GM18870 (cell line): ENCODE results near the gene ANAPC7.
"Not testable (repeated sequence)": the region's sequence is repeated elsewhere in the genome, so short reads cannot be mapped to it uniquely, and the experiment has no call there.

Experiments
- ATAC-seq: cut with Tn5 transposase; IDR thresholded peaks from one replicate; pipeline ENCODE4 v1.9.1; 2021; ENCODE audit warnings: moderate library complexity; ENCODE audit not compliant: unreplicated experiment

The ANAPC7 gene

DNA sequence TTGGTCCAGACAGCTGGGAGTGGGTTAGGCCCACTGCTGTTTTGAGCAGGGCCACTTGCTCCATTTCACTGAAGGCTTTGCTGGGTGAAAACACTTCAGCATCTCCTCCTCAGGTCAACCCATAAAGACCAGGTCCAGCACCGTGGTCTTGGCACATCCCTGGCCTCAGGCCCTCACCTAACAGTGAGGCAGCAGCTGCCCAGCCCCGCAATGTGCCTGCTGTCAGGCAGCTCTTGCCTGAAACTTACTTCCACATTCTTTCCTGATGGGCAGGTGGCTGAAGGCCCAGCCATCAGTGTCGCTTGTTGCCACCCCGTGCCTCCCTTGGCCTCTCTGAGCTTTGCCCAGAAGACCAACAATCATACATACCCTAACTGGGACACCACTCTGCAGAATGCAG, 54.4 kb downstream of the ANAPC7 start:
- no peak for ATAC-seq

DNA sequence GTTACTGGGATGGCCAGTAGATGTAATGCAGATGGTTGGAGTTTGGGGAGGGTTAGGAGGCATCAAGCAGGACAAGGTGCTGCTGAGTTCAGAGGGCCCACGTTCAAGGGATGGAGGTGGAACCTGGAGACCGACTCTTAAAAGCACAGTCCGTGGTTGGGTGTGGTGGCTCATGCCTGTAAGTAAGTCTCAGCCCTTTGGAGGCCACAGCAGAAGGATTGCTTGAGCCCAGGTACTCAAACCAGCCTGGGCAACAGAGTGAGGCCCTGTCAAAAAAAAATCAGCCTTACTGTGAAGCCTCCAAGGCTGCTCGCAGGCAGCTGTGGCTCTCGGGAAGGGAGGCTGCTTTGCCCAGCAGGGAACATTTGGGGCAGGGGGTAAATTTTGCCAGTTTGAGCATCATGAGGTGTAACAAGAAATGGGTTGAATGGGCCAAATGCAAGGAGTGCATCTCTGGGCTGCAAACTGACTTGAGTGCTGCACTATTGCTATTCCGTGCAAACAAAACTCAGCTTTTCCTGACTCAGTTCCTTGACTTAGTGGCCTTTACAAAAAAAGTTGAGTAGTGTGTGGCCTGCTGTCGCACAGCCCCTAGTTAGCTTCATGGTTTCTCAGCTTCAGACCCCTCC, 55.0 kb downstream of the ANAPC7 start:
- no peak for ATAC-seq

DNA sequence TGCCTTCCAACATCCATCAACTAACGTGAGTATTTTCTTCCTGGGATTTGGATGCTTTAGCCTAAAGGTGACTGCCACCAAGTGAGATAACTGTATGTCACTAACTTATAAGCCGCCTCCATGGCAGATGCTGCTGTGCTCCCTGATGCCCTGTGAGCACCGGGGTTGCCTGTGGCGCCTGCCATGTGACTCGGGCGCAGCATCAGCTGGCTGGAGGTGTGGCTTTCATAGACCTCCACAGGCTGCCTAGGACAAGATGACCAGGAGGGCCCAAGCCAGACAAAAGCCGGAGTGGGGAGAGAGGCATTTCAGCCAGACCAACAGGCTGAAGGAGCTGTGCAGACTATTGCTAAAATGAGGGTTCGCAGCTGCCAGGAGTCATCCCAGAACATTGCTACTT, 55.7 kb downstream of the ANAPC7 start:
- ATAC-seq = no peak

DNA sequence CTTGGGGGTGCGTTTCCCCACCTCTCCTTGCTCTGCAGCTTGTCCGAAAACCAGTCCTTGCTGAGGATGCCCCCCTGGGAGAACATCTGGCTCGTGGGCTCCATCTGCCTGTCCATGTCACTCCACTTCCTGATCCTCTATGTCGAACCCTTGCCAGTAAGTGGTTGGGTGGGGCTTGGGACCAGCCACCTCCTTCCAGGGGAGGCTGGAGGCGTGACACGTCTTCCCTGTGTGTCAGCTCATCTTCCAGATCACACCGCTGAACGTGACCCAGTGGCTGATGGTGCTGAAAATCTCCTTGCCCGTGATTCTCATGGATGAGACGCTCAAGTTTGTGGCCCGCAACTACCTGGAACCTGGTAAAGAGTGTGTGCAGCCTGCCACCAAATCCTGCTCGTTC, 57.5 kb downstream of the ANAPC7 start:
- no peak for ATAC-seq

DNA sequence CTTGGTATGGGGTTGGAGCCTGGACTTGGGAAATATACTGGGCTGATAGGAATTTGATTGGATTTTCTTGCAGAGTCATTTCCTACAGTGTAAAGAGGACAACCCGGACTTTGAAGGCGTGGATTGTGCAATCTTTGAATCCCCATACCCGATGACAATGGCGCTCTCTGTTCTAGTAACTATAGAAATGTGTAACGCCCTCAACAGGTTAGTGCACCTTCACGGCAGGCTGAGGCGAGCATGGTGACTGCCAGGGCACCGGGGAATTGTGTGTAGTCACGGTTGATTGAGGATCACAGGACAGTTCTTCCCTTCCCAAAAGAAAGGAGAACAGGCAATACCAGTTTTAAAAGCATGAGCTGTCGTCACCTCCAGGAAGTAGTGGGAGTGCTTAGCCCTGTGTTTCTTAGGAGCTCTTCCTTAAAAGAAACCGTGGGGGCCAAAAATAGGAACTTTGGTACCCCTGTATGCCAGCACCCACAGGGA, 58.3 kb downstream of the ANAPC7 start:
- no peak for ATAC-seq

DNA sequence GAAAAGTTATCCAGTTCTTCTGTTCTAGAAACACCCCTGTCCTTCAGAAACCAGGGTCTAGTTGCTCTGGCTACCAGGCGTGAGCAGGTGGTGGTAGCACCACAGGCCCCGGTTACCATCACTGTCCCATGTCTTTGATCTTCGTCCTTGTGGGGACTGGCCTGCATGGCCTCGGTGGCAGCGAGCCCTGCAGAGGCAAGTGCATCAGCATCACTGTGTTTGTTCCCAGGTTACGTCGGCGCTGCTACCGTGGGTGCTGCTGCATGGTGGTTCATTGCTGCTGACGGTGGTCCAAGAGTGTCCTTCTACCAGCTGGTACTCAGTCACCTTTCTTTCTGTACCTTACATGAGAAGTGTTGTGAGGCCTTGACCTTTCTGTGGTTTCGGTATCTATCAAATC, 58.9 kb downstream of the ANAPC7 start:
- ATAC-seq = no peak

DNA sequence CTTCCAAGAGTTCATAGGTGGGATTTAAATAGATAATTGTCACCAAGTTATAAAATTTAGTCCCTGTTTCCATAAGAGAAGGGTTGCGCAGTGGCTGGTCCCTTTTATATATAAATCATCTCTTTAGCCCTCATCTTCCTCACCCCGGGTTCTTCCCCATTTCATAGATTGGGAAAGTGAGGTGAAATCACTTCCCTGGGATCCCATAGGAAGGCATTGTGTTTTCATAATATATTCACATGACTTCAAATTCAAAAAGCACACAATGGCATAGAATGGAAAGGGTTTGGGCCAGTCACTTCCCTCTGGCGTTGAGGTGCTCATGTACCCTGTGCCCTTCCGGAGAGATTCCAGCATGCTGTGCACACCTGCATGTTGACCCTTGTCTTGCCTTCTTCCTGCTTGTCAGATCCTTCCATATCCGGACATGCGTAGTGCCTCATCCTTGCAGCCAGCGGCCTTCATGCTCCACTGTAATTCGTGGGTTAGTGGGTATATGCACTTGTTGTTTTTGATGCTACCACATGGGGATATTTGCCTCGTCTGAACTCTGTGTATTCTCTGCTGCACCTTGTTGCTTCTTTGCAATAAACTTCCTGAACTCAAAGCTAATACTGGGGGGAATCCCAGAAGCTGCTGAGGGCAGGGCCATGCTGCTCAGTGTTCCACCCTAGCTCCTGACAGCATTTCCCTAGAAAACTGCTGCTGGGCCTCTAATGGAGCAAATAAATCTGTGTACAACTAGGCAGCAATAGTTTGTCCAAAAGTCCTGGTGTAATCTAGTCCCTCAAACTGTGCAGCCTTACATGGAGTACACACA, 59.6 kb downstream of the ANAPC7 start:
- no peak for ATAC-seq

DNA sequence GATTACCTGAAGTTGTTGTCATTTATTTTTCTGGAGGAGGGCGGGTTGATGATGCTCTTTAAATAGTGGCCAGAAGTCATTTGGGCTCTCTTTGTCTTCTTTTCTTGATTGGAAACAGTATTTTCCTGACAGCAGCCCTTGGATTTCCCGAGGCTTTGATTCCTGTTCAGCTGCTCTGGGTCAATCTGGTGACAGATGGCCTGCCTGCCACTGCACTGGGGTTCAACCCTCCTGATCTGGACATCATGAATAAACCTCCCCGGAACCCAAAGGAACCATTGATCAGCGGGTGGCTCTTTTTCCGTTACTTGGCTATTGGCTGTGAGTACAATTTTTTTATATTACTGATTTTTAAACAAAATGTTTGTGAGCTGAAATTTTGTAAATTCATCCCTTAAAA, 60.4 kb downstream of the ANAPC7 start:
- ATAC-seq = no peak

DNA sequence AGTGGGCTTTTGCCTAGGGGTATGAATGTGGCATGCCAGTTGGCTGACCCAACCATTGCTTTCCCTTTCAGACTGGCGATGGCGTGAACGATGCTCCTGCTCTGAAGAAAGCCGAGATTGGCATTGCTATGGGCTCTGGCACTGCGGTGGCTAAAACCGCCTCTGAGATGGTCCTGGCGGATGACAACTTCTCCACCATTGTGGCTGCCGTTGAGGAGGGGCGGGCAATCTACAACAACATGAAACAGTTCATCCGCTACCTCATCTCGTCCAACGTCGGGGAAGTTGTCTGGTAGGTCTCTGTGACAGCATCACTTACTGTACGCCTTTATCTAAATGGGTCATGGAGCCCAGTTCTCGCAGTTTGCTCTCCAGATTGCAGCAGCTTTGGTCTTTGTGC, 61.4 kb downstream of the ANAPC7 start:
- no peak for ATAC-seq

DNA sequence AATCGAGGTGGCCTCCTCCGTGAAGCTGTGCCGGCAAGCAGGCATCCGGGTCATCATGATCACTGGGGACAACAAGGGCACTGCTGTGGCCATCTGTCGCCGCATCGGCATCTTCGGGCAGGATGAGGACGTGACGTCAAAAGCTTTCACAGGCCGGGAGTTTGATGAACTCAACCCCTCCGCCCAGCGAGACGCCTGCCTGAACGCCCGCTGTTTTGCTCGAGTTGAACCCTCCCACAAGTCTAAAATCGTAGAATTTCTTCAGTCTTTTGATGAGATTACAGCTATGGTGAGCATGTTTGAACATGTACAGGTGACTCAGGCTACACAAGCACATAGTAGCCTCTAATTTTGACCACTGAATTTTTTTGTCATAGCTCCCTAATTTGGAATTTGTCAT, 62.8 kb downstream of the ANAPC7 start:
- no peak for ATAC-seq

- not testable (repeated sequence) for ATAC-seq
These were observed 63.2 kb downstream of the ANAPC7 start for GRCh38 chr12:110340261-110340660.

DNA sequence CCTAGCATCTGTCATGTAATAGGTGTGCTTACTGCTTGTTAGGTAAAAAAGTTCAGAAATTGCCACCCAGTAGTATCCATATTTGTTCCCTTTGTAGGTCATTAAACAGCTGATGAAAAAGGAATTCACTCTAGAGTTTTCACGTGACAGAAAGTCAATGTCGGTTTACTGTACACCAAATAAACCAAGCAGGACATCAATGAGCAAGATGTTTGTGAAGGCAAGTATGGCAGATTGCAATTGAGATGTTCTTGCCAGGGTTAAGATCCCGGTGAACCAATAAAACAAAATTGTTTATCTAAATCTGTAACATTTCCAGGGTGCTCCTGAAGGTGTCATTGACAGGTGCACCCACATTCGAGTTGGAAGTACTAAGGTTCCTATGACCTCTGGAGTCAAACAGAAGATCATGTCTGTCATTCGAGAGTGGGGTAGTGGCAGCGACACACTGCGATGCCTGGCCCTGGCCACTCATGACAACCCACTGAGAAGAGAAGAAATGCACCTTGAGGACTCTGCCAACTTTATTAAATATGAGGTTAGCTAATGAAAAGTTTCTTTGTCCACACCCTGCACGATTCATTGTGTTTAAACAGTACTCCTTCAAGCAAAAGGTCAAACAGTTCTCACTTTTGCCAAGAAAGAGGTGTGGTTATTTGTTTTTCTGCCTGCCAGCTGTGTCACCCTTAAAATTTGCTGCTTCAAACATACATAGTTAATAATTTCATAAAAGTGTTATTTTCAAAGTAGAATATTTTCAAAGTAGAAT, 64.1 kb downstream of the ANAPC7 start:
- ATAC-seq = no peak

DNA sequence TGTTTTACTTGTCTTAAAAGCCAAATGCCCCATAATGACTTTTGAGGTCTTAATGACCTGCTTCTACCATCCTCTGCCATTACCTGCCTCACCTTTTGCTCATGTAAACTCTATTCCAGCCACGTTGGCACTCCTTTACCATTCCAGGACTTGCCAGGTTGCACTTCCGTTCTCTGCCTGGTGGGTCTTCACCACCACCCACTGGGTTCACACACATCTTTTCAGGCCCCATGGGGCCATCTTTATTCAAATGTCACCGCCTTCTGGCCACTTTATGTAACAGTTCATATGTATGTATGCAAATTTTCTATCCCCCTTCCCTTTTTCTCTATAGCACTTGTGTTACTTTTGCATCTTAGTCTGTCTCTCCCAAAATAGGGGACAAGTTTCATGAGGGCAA, 64.8 kb downstream of the ANAPC7 start:
- ATAC-seq = no peak

GRCh38 chr12:110337912-110338710, 65.4 kb downstream of the ANAPC7 start:
- ATAC-seq = no peak

DNA sequence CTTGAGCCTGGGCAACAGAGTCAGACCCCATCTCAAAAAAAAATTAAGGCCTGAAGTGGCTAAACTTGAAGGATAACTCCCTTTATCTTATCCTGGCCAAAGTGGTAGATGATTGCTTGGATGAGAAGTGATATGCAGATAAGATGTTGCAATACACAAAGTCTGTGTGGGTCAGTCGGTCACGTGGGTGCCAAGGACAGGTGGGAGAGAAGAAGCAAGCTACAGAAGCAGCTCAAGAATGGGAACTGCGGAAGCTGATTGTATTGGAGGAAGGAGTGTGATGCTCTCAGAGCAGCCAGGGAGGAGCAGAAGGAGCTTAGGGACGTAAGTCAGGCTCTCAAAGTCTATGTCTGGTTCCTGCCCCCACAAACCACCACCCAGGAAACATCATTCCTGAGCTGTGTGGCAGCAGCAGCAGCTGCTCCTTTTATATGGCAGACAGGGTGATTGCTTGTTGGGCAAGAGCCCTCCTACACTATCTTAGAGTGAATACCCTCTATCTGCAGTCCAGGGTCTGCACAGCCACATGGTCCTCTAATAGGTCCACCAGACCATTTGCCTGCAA, 67.9 kb downstream of the ANAPC7 start:
- ATAC-seq = no peak

- no peak for ATAC-seq
These were observed 70.3 kb downstream of the ANAPC7 start for GRCh38 chr12:110333201-110333600.

GRCh38 chr12:110330544-110330943, 73.0 kb downstream of the ANAPC7 start:
- ATAC-seq = no peak

- ATAC-seq = no peak
These were observed 73.4 kb downstream of the ANAPC7 start for GRCh38 chr12:110330124-110330523.

DNA sequence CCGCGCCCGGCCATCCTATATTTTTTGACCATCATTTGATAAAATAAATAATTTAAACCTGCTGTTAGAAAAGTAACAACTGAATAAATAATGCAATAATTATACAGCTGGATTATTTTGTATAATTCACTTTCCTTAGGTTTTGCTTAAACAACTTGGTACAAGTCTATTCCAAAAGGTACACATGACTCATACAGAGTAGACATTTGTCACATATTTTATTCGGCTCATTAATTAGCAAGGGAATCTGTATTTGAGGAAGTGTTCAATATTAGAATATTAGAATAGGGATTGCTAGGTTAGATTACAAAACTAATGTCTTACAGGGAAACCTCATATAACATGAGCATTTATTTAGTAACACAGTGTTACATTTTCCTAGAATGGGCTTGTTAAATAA, 73.8 kb downstream of the ANAPC7 start:
- ATAC-seq = no peak
